Superior temporal gyrus (tissue), 1 donor: ENCODE measurements around the gene GNAI3.

Source experiments
- DNase-seq: peaks from one replicate; pipeline ENCODE4 v3.0.0-alpha.2; 2016; ENCODE audit errors: extremely low spot score

GNAI3 gene

DNA sequence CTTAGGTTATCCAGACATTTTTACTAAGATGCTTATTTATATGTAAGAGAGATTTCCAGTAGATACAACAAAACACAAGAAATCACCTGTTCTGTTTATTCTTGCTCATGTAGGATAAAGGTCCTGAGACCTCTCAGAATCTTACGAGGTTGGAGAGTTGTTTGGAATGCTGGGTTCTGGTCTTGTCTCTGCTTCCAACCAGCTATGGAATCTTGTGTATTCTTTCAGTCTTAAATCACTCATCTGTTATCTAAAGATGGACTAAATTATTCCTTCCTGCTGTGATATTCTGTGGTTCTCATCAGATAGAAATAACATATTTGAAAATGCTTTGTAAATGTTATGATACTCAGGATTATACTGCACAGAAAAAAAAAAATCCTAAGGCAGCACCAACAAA, 49.7 kb downstream of the GNAI3 start:
- no peak for DNase-seq

DNA sequence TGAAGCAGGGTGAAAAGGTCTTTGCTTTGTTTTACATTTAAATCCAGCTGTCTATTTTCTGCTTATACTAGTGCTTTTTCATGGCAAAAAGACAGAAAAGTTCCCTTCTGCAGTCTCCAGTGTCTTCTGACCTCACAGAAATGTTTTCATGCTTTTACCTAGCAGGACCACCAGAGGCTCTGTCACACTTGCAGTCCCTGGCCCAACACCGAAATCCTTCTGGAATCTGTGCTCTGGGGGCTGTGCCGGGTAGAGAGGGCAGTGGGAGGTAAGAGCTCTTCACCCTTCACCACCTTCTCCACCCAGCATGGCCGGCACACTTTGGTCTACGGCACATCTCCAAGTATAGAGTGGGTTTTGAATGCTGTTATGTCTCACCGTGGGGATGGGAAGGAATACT, 50.2 kb downstream of the GNAI3 start:
- DNase-seq = no peak

DNA sequence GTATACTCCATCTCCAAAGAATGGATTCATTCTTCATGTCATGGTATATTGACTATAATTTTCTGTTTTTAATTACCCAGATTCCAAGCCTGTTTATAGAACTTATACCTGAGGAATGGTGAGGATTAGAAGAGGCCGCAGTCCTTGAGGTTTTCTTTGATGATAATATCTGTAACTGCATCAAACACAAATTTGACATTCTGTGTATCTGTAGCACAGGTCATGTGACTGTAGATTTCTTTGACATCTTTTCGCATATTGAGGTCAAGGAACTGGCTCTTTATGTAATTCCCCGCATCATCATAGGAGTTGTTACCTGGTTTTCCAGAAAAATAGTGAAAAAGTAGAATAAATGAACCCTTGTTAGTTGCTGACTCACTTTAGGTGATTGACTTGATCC, 54.8 kb downstream of the GNAI3 start:
- DNase-seq = no peak

DNA sequence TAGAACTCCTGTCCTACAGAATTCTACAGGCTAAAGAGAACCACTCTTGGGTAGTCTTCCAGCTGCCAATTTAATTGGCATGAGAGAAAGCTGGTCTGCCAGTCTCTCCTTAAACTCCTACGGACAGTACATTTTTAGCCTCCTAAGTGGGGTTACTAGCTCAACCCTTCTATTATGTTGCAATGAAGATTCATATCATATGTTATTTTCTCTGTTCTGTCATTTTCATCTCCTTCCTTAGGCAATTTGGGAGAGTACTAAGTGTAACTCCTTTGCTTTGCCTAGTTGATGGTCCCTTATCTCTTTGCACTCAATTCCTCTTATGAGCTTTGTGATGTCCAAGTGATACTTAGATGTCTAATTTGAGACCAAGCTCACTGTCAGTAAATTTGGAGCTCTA, 57.0 kb downstream of the GNAI3 start:
- no peak for DNase-seq

DNA sequence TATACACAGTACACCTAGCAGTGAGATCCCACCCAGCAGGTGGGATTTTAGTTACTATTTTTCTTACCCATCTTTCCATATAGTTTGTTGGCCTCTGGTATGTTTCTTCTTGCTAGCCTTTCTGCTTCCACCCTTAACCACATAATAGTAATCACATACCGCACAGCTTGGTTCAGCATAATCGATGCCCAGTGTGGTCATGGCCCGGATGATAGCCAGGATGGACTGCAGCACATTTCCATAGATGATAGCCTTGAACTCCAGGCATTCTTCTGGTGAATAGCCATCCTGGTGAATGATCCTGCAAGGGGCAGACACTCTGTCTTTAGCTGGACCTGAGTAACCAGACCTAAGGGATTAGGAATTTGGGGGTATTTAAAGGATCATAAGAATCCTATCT, 61.5 kb downstream of the GNAI3 start:
- no peak for DNase-seq

DNA sequence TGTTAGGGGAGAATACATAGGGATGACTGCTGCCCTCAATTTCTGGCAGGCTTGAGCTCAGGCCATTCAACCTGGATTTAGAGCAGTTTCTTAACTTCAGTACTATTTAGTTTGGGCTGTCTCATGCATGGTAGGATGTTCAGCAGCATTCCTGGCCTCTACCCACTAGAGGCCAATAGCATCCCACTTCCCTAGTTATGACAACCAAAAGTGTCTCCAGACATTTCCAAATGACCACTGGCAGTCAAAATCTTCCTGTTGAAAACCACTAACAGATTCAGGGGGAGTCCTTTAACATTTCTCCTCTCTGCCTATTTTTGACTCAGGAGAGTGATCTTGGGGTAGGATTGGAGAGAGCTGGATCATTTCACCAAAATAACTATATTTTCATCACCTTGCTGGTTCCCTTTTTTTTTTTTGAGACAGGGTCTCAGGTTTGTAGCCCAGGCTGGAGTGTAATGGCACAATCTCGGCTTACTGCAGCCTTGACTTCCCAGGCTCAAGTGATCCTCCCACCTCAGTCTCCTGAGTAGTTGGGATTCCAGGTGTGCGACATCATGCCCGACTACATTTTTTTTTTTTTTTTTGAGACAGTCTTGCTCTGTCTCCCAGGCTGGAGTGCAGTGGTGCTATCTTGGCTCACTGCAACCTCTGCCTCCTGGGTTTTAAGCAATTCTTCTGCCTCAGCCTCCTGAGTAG, 62.3 kb downstream of the GNAI3 start:
- no peak for DNase-seq

DNA sequence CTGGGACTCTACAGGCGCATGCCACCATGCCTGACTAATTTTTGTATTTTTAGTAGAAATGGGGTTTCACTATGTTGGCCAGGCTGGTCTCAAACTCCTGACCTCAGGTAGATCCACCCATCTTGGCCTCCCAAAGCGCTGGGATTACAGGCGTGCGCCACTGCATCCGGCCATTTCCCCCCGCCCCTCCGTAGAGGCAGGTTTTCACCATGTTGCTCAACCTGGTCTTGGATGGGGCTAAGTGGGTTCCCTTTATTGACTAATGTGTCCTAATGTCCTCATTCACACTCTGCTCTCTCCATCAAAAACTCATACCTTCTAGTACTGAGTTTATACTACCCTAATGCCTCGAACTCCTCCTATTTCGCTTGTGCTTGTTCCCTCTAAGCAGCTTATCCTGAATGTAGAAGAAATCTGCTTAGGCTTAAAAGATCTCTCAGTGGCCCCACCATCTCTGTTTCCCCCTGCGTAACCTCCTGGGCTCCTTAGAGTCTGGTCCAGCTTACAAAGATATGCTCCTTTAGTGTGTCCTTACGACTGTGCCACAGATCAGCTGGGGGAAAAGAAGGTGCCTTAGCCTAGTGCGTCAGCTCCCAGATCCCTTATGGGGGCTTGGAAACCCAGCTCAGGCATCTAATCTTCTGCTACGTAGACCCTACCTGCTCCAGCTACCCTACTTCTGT, 63.0 kb downstream of the GNAI3 start:
- no peak for DNase-seq

DNA sequence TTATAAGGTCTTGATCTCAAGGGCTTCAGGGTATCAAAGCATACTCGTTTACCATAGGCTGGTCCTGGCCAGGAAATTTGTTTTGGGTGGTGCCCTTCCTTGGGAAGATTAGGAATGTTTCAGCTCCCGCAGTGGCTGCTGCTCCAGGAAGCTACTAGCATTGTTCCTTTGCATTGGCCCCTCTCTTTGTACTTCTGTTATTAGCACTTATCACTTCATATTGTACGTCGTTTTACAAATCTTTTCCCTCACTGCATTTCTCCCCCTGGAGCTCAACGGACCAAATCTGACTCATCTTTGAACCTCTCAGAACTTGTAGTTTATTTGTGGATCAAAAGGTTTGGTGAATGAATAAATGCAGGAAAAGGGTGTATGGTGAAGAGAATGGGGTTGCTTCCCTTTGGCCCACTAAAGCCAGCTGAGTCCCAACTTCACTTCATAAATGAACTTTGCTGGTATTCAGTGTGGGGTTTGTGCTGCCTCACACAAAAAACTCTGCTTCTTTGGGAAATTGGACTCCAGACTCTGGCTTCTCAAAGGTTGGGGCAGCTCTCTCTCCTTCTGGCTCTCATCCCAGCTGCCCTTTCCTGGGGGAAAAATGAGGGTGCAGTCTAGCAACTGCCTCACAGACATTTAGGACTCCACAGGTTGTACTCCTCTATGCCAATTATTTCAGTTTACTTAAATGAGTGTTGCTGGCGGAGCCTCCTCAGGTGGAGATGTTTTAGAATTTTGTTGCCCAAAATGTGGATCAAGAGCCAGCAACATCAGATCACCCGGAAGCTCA, 65.1 kb downstream of the GNAI3 start:
- no peak for DNase-seq

DNA sequence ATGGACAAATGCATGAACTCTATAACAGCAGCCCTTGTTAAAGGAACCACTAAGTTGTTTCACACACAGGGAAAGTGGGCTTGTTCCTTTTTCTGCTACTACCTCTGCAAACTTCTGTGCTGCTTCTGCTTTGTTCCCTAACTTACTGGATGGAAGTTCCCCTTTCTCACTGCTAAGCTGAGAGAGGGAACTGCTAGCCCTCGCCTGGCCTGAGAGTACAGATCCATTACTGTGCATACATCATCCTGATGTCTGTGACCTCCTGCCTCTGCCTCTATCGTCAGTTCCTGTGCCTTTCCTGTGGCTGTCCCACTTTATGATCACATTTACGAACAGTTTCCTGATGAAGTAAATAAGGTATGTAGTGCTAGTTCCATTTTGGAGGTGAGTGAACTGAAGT, 67.5 kb downstream of the GNAI3 start:
- DNase-seq = no peak

DNA sequence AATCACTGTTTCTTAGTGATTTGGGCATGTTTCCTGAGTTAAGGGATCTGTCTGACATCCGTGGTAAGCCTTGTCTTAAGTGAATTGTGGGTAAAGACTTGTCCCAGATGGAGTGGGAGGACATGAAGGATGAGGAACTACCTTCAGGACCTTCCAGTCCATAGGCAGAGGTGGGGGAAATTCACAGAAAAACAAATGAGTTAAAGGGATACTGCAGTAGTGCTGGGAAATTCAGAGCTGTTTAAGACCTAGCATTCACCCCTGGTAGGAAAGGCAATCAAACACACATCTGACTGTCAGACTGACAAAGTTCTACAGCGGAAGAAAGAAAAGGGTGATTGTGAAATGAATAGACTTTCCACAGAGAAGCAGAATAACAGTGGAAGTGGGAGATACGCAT, 68.0 kb downstream of the GNAI3 start:
- DNase-seq = no peak

DNA sequence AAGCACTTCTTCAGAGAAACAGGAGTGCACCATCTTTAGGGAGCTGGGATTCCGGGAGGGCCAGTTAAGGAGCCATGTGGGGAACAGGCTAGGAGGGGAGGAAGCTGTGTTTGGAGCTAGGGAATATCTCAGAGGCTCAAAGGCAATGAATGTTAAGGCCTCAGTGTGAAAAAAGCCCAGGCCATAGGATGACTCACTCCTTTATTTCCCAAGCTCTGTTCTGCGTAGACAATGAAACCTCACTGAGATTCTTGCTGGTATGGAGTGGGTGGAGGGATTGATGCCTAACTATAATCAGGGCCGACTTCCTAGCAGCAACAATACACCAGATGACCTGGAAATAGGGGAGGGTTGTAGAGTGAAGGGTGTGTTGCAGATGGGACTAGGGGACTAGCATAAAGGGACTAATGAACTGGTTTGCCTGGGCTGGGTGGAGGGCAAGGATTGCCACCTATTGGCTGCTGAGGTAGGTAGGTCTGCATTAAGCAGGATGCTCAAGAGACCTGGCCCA, 68.9 kb downstream of the GNAI3 start:
- no peak for DNase-seq

DNA sequence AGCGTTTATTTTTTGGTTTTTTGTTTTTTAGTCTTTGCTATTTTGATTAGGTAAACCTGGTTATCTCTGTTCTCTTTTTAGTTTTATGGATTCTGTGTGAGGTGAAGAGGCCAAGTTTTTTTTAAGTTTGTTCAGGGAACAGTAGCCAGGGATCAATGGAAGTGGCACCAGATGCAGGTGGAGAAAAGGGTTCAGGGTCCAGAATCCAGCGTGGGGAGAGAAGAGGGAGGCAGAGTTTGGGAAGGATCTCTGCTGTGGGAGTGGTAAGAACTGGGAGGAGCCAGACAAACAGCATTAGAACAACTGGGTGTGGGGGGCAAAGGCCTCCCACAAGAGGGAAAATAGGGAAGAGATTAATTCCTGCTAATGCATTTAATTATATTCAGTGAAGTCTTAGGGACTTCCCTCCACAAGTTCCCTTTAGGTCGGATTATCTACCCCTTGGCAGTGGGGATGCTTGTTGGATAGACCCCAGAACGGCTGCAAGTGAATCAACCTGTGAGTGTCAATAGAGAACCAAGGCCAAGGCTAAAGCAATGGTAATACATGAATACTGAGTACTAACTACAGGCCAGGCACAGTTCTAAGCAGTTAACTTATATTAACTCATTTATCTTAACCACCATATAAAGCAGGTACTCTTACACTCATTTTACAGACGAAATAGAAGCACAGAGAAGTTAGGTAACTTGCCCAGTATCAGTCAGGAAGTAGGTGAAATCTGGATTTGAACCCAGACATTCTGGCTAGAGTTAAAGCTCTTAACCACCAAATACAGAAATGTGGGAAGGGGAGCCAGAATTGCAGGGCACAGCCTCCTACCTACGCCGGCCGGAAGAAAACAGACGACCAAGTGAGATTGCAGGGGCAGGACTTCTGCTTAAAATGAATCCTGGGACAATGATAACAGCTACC, 70.5 kb downstream of the GNAI3 start:
- DNase-seq = no peak

DNA sequence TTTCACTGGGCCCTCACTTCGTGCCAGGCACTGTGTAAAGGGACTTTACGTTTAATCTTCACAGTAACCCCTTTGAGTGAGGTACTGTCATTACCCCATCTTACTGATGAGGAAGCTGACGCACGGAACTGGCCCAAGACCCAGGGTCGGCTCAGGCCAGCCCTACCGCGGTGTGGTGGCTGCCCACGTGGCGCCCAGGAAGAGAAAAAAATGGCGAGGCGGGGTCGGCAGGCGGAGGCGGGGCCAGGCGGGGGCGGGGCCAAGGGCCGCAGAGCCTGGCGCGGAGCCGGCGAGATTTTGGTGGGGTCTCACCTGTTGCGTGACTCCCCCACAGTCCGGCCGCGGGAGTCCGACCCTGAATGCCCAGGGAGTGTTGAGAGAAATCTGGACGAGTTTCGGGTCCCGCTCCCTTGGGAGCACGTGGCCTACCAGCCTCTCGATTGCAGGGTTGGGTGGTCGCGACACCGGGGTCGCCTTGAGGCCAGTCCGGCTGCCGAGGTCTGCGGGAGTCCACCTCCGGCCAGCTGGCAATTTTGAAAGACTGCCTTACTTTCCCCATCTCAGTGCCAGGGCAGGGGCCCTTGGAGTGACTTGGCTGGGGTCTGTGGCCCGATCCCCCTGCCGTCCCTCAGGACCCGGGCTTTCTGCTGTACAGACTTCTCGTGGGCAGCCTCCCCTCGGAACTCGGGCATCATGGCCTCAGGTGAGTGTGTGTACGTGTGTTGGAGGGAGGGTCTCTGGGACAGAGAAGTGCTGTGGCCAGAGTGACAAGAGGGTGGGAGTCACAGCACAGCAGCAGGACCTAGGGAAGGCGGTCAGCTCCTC, 71.4 kb downstream of the GNAI3 start, which contains the start of the genes AMPD2 and GNAT2:
AMPD2 (plus strand) TSS at position 262 of the 825 bp plus-strand sequence. CDS start 1,339 bp downstream, outside the sequence.
GNAT2 (minus strand) TSS at position 41 of the 825 bp plus-strand sequence. CDS start 6,746 bp downstream, outside the sequence.
- no peak for DNase-seq

DNA sequence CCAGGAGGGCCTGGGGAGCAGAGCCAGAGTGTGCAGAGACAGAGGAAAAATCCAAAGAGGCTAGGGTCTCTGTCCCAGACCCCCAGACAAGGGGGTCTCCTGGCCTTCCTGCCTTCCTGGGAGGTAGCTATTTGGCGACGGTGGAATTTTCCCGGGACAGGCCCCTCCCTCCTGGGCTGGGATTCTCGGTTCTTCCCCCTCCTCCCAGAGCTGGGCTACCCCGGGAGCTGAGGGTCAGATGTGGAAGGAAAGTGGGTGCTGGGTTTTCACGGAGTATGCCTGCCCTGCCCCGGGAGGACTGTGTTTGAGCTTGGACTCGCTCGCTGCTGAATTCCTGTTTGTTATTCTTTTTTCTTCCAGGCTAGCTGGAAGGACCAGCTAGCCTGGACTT, 72.0 kb downstream of the GNAI3 start:
- peak; percentile 37 for DNase-seq

DNA sequence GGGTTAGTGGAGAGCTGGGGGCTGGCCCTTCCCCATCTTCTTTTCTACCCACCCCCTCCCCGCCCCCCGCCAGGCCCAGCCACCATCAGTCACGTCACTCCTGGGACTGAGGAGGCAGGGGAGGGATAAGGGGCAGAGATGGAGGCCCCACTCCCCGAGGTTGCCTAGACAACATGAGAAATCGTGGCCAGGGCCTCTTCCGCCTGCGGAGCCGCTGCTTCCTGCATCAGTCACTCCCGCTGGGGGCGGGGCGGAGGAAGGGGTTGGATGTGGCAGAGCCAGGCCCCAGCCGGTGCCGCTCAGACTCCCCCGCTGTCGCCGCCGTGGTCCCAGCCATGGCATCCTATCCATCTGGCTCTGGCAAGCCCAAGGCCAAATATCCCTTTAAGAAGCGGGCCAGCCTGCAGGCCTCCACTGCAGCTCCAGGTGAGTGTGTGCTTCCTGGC, 72.4 kb downstream of the GNAI3 start:
- DNase-seq = peak; percentile 89

DNA sequence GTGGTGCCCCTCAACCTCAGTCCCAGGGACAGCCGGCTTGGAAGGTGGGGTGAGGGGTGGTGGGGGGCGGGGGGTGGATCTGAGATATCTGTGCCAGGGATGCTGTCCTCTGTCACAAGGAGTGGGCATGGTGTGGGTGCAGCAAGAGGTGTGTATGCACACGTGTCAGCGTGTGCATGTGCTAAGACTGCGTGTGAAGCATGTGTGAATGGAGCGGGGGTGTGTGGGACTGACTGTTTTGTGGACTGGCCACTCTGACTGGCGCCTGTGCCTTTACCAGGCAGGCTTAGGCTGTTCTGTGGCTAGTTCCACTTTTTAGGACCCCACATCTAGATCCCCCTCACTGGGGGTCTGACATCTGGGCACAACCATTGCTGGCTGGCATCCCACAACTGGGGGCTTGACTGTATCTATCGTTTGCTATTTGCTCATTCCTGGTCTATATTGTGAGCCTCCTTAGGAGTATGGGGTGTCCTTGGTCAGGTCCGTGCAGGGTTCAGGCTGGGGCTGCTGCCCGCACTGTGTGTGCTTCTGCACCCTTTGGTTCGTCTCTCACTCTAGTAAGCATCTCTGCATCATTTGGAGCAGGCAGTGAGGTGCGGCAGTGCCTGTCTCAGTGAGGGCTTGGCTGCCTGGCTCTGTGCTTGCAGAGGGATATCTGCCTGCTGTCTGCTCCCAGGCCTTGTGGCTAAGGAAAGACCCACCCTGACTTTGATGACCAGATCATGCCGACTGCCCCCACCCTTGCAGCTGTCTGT, 73.1 kb downstream of the GNAI3 start:
- DNase-seq = no peak

DNA sequence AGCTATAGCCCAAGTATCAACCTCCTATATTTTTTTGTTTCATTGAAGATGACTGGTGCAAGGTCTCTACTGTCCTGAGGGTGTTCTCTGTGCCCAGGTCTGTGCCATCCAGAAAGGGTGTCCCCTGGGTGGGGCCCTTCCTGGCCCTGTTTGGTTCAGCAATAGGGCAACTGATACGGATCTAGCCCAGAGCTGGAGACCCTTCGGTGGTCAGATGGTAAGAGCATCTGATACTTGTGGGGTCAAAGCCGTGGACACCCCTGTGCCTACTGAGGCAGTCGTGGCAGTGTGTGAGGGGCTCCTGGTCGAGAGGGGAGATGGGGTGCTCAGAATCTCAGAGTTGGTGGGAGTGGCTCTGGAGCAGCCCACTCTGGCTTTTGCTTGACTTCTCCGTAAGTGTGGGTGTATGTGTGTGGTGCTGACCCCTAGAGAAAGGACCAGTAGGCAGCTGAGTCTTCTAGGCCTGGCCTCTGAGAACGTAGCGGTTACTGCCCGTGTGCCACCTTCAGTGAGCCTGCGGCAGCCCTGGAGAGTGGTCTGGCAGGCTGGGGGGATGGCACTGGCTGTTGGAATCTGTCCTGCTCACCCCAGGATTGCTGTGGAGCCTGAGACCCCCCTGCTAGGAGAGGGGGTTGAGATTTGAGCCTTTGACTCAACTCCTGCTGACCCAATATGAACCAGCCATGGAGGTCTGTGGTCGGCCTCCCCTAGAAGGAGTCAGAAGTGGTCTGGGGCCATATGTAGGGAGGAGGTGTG, 73.9 kb downstream of the GNAI3 start:
- DNase-seq = no peak

DNA sequence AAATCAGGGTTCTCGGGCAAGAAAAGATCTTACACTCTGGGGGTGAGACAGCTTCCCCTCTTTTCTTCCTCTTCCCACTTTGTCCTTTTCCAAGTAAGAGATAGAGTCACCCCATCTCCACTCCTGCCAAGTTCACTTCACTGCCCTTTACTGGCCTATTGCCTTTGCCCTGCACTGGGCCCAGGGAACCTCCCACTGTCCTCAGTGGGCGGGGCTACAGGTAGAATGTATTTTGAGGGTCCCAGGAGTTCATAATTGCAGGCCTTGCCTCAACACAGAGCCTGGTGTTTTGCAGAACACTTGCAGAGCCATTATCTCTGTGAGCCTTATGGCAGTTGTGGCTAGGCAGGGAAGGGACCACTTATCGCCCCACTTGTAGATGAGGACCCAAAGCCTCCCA, 74.5 kb downstream of the GNAI3 start:
- no peak for DNase-seq
